ENCODE measurements around the gene DENND2D. TPM values are rescaled to one million over a fixed set of nuclear protein-coding genes. Genes with fewer than 3 reads are reported as not detected.

The DENND2D gene
- total RNA-seq, 1 donor from 2014 or later: 1.0 TPM

DNA sequence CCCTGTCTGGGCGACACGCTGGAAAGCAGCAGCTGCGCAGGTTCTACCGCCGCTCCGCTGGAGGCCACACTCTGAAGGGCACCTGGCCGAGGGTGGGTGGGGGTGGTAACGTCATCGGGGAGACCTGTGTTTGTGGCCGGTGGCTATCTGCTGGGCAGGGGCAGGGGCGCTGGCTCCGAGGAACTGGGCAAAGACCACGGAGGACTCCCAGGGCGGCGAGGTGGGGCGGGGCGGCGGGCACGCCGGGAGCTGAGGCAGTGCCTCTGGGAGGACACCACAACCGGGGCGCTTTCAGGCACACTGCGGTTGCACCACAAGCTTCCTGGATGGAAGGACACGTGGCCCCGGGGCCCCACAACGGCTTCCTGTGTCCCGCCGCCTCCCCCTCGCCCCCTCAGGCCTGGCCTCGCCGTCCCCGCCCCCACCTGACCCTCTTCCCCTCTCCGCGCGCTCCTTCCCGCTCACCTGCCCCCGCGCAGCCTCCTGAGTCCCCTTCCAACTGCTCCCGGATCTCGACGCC, 3.3 kb upstream of the DENND2D start:
- no peak for DNase-seq (ENCODE audit: low read depth)

- no peak for DNase-seq (ENCODE audit: low read depth)
Measured at GRCh38 chr1:111202707-111203623, 2.5 kb upstream of the DENND2D start.

- no peak for DNase-seq (ENCODE audit: low read depth)
Measured at GRCh38 chr1:111202366-111202706, 1.9 kb upstream of the DENND2D start.

- DNase-seq (ENCODE audit: low read depth): no peak
Measured at GRCh38 chr1:111201275-111202090, 1.0 kb upstream of the DENND2D start.

GRCh38 chr1:111200802-111201161, 336 bp upstream of the DENND2D start:
- no peak for DNase-seq (ENCODE audit: low read depth)

GRCh38 chr1:111199329-111199728, 1.1 kb downstream of the DENND2D start:
- DNase-seq (ENCODE audit: low read depth): no peak

DNA sequence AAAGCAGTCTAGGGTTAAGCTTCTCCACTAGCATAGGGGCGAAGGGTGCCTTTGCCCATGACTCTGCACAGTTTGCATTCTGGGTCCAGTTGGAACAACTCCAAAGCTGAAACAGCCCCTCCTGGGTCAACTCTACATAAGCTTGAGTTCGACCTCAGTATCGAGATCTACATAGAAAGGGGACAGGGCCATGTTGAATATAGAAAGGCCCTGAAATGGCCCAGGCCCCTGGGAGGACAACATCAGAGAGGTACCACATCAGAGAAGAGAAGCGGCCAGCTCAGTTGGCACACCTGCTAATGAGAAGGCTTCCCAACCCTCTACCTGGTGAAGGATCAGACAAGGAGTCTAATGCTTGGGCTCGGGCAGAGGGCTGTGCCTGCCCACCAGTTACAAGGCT, 1.6 kb downstream of the DENND2D start:
- no peak for DNase-seq (ENCODE audit: low read depth)

- DNase-seq (ENCODE audit: low read depth): no peak
Measured at GRCh38 chr1:111197598-111198284, 2.7 kb downstream of the DENND2D start.

DNA sequence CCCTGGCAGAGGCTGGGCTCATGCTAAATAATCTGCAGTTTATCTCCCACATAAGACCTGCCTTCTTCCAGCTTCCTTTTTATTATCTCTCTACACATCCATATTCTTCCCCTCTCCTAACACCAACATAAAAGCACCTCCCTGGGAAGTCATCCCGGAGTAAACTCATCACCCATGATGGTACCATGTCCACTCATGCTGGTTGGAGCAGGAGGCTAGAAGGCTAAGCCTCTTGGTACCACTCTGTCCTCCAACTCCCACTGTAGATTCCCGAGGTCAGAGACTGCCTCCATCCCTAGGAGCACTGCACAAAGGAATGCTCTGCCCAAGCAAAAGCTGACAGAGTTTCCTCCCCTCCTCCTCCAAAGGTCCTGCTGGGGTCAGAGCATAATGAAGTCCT, 4.2 kb downstream of the DENND2D start:
- no peak for DNase-seq (ENCODE audit: low read depth)

DNA sequence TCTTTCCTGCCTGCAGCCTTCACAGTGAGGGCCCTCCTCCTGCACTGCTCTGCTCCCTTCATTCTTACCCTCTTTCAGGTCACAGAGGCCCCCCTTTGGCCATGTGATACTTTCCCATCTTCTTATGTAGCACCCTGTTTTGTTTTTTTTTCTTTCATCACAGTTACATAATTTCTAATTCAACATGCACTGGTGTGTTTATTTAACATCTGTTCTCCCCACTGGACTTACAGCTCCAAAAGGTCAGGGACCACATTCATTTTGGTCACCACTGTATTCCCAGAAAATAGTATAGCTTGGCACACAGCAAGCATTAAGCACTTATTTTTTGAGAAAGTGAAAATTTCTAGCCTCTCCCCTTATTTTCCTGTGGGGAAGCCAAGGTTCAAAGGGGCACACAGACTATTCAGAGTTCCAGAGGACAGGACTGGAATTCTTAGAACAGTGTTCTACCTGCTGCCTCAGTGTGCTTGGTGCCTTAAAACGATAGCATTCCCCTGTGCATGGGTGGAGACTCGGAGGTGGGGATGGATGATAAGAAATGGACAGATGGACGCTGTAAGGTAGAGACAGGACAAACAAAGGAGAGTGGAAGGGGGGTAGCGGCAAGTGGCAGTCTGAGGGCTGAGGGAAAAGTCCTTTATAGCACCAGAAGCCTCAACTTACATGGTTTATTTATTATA, 5.3 kb downstream of the DENND2D start:
- no peak for DNase-seq (ENCODE audit: low read depth)

DNA sequence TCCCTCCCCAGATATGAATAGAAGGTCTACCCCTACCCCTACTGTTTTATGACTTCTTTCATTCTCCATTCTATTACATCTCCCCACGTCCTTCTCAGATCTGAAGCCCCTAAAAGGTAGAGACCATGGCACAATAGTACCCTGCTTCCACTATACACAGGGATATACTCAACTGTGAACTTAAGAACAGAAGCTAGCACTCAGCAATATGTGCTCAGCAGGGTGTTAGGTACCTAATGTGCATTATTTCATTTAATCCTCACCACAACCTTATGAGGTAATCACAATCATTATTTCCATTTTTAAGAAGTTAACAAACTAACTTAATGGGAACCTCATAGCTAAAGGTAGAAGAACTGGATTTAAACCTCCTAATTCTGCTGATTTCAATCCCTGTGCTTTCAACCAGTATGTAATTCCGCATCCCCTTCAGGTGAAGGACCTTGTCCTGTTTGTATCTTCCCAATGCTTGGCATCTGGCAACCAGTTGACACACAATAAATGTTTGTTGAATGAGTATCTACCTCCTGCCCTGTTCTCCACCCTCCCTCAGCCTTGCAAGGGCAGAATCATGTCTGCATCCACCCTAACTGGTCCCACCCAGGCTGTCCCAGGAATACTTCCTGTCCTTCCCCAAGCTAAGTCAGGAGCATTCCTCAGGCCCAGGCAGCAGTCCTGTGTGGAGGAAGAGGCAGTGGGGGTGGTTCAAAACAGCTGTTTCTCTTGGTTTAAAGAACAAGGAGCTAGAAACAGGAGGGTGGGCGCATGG, 6.5 kb downstream of the DENND2D start:
- DNase-seq (ENCODE audit: low read depth): no peak

- no peak for DNase-seq (ENCODE audit: low read depth)
Measured at GRCh38 chr1:111192658-111193519, 7.6 kb downstream of the DENND2D start.

DNA sequence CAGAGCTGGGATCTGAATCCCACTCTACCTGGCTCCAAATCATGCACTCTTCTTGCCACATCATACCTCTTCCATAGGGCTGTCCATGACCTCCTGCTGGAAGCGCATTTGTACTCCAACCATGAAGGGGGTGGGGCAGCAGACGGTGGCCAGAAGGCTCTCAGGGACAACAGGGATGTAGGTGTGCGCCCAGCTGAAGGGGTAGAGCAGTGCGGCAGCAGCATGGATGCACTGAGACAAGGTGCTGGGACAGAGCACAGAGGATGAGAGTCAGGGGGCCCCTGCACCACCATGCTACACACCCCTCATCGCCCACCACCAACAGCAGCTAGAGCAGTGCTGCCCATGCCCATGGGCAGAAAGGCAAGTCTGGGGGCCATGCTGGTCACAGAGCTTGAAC, 8.4 kb downstream of the DENND2D start:
- no peak for DNase-seq (ENCODE audit: low read depth)

DNA sequence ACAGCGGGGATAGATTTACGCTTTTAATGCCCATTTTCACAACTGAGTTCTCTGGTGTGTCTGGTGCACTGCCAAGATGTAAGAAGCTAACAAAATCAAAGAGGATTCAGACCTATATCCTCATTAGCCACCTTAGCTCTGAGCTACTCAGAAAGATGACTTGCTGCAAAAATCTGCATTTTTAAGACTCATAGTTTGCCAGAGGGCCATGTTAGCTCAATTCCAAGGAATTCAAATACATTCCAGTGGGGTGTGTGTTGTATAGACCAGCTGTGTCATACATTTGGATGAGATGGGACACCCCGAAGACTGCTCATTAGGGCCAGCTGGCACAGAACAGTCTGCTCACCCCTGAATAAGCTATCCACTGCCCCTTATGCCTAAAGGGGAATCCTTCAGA, 8.9 kb downstream of the DENND2D start:
- DNase-seq (ENCODE audit: low read depth): no peak

GRCh38 chr1:111190931-111191451, 9.5 kb downstream of the DENND2D start:
- no peak for DNase-seq (ENCODE audit: low read depth)

- DNase-seq (ENCODE audit: low read depth): no peak
Measured at GRCh38 chr1:111184663-111185062, 15.8 kb downstream of the DENND2D start.

DNA sequence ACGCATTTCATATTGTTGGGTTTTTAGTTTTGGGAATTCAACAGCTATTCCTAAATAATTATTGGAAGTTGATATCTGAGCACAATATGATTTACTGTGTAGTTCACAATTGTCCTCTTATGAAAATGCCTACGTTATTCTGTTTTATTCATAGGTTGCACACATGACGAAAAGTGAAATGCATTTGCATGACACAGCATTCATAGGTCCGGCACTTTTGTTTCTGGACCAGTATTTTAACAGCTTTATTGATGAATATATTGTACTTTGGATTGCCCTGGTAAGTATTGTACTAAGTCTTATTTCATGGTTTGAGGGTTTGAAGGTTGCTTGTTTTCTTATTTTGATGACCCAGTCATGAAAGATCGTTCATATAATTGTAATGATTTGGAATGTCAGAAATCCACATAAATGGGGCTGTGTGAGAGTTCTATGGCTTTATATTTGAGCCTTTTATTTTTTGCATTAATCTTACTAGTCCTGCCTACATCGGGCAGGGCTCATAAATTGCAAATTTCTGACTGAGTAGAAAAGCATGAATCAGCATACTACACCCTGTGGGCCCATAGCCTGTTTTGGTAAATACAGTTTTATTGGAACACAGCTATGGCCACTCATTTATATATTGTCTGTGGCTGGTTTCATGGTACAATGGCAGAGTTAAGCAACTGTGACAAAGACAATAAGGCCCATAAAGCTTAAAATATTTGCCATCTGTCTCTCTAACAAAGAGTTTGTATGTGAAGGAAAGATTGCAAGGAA, 17.0 kb downstream of the DENND2D start:
- DNase-seq (ENCODE audit: low read depth): no peak

DNA sequence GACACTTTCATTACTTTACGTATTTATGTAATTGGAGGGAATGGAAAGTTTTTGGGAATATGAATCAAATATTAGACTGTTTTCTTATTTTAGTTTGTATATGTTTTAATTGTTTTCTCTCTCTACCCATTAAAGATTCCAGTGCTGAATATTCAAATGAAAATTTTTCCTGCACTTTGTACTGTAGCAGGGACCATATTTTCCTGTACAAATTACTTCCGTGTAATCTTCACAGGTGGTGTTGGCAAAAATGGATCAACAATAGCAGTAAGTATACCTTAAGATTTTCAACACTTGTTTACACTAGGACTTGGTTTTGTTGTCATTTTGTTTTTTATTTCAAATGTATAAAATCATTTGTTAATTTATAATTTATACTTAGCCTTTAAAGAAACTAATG, 18.4 kb downstream of the DENND2D start:
- no peak for DNase-seq (ENCODE audit: low read depth)
